Putamen (tissue), 1 donor: Measurements from ENCODE around the gene KIF15.
"Not testable (repeated sequence)": the region's sequence is repeated elsewhere in the genome, so short reads cannot be mapped to it uniquely, and the experiment has no call there.

Source experiments
- DNase-seq: peaks from one replicate; pipeline ENCODE4 v3.0.0-alpha.2; 2016; ENCODE audit warnings: low spot score

KIF15 gene, protein sequence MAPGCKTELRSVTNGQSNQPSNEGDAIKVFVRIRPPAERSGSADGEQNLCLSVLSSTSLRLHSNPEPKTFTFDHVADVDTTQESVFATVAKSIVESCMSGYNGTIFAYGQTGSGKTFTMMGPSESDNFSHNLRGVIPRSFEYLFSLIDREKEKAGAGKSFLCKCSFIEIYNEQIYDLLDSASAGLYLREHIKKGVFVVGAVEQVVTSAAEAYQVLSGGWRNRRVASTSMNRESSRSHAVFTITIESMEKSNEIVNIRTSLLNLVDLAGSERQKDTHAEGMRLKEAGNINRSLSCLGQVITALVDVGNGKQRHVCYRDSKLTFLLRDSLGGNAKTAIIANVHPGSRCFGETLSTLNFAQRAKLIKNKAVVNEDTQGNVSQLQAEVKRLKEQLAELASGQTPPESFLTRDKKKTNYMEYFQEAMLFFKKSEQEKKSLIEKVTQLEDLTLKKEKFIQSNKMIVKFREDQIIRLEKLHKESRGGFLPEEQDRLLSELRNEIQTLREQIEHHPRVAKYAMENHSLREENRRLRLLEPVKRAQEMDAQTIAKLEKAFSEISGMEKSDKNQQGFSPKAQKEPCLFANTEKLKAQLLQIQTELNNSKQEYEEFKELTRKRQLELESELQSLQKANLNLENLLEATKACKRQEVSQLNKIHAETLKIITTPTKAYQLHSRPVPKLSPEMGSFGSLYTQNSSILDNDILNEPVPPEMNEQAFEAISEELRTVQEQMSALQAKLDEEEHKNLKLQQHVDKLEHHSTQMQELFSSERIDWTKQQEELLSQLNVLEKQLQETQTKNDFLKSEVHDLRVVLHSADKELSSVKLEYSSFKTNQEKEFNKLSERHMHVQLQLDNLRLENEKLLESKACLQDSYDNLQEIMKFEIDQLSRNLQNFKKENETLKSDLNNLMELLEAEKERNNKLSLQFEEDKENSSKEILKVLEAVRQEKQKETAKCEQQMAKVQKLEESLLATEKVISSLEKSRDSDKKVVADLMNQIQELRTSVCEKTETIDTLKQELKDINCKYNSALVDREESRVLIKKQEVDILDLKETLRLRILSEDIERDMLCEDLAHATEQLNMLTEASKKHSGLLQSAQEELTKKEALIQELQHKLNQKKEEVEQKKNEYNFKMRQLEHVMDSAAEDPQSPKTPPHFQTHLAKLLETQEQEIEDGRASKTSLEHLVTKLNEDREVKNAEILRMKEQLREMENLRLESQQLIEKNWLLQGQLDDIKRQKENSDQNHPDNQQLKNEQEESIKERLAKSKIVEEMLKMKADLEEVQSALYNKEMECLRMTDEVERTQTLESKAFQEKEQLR (N-terminal part only)

DNA sequence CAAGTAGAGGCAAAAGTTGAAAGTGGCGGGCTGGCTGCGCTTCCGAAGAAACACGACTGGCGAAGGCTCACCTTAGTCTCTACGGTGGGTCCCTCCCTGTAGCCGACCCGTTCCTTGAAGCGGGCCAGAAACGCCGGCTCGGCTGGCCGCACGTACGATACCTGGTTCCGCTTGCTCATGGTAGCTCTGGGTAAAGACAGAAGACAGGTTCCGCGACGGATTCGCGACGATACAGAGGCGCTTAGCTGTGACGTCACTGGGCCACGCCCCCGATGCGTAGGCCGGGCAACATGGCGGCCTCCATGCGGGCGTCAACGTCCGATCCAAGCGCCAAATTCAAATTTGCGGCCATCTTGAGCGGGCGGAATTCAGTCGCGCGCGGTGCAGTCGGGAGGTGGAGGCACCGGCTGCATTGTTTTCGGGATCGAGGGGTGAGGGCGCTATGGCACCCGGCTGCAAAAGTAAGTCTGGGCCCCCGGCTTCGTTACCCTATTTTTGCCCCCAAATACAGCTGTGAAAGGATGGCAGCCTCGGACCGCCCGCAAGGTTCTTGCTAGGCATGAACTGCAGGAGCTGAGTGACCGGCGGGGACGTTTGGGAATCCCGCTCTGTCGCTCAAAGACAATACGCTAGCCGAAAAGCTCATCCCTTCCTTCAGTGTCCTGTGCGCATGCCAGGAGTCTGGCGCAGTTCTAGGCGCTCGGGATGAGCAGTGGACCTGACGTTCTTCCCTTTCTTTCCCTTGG lies at the start of gene KIF15, which contains the start of gene KIAA1143:
Gene KIF15, plus strand, starts transcription at position 371 of the 746 bp plus-strand sequence. Its CDS starts 72 bp downstream, at position 443.
Gene KIAA1143, minus strand, starts transcription at position 196 of the 746 bp plus-strand sequence. Its CDS starts 17 bp downstream, at position 179.
- DNase-seq: peak; percentile 94

DNA sequence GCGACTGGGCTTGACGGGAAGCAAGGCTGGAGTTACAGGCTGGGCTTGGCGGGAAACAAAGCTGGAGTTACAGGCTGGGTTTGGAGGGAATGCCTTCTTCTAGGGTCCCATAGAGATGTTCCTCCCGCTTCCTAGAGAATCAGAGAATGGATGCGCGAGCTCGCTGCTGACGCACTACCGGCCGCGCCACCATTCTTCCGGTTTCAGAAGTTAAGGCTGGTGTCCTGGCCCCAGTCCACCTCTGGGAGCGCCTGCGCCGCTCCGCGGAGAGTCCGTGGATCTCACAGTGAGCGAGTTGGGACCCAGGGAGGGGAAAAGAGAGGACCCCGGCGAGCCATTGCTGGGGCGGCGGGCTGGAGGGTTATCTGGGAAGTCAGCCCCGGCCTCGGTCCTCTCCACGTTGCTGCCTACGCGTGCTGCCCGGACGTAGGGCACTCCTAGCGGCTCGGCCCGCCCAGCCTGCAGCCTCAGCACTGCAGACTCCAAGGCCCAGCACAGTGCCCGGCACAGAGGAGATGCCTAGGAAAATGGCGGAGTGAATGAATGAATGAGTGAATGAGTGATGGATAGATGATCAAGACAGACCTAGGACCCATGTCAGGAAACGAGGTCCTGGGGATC lies 49.0 kb upstream of the KIF15 start, which contains the start of gene ZNF502:
Gene ZNF502, plus strand, starts transcription at position 206 of the 621 bp plus-strand sequence. CDS start 7,602 bp downstream, outside the sequence.
- peak; percentile 88 for DNase-seq

DNA sequence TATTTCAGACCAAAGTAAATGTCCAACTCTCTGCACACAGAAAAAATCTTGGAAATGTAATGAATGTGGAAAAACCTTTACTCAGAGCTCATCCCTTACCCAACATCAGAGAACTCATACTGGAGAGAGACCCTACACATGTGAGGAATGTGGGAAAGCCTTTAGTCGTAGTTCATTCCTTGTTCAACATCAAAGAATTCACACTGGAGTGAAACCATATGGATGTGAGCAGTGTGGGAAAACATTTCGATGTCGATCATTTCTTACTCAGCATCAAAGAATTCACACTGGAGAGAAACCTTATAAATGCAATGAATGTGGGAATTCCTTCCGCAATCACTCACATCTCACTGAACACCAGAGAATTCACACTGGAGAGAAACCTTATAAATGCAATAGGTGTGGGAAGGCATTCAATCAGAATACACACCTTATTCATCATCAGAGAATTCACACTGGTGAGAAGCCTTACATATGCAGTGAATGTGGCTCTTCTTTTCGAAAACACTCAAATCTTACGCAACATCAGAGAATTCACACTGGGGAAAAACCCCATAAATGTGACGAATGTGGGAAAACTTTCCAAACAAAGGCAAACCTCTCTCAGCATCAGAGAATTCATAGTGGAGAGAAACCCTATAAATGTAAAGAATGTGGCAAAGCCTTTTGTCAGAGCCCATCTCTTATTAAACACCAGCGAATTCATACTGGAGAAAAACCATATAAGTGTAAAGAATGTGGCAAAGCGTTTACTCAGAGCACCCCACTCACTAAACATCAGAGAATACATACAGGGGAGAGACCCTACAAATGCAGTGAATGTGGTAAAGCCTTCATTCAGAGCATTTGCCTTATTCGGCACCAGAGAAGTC lies 40.1 kb upstream of the KIF15 start:
- DNase-seq: no peak

- DNase-seq: no peak
Measured at GRCh38 chr3:44722103-44722401, 39.5 kb upstream of the KIF15 start.

GRCh38 chr3:44729384-44729910 lies 32.1 kb upstream of the KIF15 start, which contains the start of gene ZNF501:
TSS of gene ZNF501 (plus strand) at chr3:44729635. CDS start at chr3:44734422, 4,787 bp downstream.
- peak; percentile 85 for DNase-seq

DNA sequence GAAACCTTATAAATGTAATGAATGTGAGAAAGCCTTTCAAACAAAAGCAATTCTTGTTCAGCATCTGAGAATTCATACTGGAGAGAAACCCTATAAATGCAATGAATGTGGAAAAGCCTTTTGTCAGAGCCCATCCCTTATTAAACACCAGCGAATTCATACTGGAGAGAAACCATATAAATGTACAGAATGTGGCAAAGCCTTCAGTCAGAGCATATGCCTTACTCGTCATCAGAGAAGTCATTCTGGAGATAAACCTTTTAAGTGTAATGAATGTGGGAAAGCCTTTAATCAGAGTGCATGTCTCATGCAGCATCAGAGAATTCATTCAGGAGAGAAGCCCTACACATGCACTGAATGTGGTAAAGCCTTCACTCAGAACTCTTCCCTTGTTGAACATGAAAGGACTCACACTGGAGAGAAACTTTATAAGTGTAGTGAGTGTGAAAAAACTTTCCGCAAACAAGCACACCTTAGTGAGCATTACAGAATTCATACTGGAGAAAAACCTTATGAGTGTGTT lies 26.9 kb upstream of the KIF15 start:
- DNase-seq: no peak

GRCh38 chr3:44761101-44761423 lies 532 bp upstream of the KIF15 start:
- no peak for DNase-seq

- no peak for DNase-seq
Measured at GRCh38 chr3:44762170-44762677, 630 bp downstream of the KIF15 start.

GRCh38 chr3:44762690-44763089 lies 1.1 kb downstream of the KIF15 start:
- no peak for DNase-seq

- no peak for DNase-seq
Measured at GRCh38 chr3:44764248-44764647, 2.7 kb downstream of the KIF15 start.

DNA sequence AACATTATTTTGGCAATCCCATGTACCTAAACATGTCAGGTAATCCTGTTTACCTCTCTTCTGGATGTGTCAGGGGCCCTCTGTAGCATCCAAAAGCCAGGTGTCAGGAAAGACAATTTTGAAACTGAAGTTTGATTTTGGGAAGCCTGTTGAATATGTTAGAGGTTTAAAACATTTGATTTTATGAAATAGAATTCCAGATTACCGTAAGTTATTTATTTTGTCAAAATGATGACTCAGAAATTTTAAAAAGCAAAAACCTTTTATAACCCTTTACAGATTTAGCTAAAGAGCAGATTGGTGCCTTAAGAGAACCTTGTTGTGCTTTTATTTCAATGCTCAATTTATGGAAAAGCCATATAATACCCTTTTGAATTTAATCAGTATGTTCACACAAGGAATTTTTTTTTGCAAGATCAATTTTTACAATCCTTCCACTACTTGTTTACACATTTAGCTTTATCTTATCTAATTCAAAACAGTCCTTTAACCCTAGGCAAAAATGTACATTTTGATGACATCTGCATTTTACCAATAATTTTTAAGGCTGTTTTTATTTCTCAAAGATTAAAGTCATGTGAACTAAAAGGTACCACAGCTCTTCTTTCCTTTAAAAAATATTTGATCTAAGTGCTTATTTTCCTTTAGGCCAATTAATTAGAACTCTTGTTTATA lies 10.0 kb downstream of the KIF15 start:
- DNase-seq: no peak

GRCh38 chr3:44772099-44772442 lies 10.5 kb downstream of the KIF15 start:
- no peak for DNase-seq

- DNase-seq: no peak
Measured at GRCh38 chr3:44782891-44783290, 21.3 kb downstream of the KIF15 start.

- no peak for DNase-seq
Measured at GRCh38 chr3:44795197-44795596, 33.6 kb downstream of the KIF15 start.

DNA sequence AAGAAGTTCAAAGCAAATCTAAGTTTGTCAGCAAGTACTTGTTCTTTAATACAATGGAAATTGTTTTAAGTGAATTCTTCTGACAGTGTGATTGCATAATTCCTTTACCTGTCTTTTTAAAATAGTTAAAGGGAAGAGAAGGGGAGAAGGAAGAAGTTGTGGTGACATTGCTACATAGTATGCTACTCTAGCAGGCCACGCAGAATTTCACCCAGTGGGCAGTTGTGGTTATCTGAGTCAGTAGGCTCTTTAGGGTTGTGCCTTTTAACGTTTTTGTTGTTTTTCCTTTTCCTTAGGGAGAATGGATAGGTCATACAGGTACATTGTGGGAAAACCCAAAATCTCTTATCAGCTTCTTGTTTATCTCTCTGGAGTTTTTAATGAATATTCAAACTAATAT lies 40.4 kb downstream of the KIF15 start:
- DNase-seq: no peak

- no peak for DNase-seq
Measured at GRCh38 chr3:44803298-44803697, 41.7 kb downstream of the KIF15 start.

DNA sequence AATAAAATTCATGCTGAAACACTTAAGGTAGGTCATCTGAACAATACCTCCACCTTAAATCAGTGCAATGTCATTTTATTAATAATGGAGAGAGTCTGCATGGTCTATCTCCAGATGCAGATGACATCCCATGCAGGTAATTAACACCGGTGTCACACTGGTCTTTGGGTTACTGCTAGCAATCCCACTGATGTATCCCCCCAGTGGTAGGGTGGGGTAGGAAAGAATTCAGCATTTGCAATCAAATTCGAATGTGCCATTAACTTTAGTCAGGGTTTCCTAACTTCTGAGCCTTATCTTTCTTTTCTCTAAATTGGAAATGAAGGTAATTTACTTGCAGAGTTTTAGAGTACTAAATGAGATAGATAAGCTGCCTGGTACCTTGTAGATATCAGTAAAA lies 44.4 kb downstream of the KIF15 start:
- no peak for DNase-seq

- DNase-seq: no peak
Measured at GRCh38 chr3:44814751-44815150, 53.2 kb downstream of the KIF15 start.

- not testable (repeated sequence) for DNase-seq
Measured at GRCh38 chr3:44816334-44816733, 54.7 kb downstream of the KIF15 start.
